Omental fat pad (tissue), 4 donors: ENCODE data around the gene NSMF. TPM values are rescaled to one million over a fixed set of nuclear protein-coding genes. Genes with fewer than 3 reads are reported as not detected.

Source experiments
- ATAC-seq: fragments of 150-250 bp; one replicate; pipeline ENCODE4 v1.9.1; 2016; ENCODE audit warnings: mild to moderate bottlenecking, moderate library complexity; ENCODE audit not compliant: low FRiP score
- DNase-seq: peaks from one replicate; pipeline ENCODE4 v3.0.0-alpha.2; 2019; ENCODE audit warnings: low spot score
- total RNA-seq, 4 donors: library from RNA; depleted of rRNA; stranded (reverse); fragments of >200 nt; gene quantifications; one replicate each; pipeline ENCODE4 v1.1.0, GENCODE V29; 2016
- TF ChIP-seq, protein P1 (sequence below), 3 donors: fragments of 450-650 bp; IDR thresholded peaks; one replicate each; pipeline ENCODE4 v1.5.1; 2016 to 2017; ENCODE audit warnings: antibody characterized with exemption in 3 of 3, mild to moderate bottlenecking in 3 of 3, moderate library complexity in 2 of 3

Gene NSMF
- total RNA-seq, 4 donors from 2014 or later: 29.6 to 59.9 (median 31.5) TPM

DNA sequence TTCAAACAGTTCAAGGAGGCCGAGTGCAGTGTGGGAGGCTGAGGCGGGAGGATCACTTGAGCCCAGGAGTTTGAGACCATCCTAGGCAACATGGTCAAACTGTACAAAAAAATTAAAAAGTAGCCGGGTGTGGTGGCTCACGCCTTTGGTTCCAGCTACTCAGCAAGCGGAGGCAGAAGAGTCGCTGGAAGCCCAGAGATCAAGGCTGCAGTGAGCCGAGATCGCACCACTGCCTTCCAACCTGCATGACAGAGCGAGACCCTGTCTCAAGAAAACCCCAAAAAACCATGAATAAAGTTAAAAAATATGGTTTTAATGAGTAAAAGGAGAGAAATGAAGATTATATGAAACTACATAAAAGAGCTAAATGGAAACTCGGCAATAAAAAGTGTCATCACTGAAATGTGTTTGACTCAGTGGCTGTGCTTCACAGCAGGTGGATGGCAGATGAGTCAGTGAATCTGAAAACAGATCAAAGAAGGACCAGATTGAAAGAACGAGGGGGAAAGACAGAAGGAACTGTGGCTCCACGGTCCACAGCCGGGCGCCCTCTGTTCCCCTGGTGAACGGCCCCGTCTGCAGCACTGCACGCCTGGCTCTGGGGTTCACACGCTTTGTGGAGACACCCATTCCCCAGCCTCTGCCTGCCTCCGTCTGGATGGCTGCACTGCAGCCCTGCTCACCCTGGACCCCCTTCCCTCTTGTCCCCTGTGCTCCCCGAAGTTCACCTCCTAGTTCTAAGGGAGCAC, 61.3 kb downstream of the NSMF start:
- TF ChIP-seq, protein P1, sequence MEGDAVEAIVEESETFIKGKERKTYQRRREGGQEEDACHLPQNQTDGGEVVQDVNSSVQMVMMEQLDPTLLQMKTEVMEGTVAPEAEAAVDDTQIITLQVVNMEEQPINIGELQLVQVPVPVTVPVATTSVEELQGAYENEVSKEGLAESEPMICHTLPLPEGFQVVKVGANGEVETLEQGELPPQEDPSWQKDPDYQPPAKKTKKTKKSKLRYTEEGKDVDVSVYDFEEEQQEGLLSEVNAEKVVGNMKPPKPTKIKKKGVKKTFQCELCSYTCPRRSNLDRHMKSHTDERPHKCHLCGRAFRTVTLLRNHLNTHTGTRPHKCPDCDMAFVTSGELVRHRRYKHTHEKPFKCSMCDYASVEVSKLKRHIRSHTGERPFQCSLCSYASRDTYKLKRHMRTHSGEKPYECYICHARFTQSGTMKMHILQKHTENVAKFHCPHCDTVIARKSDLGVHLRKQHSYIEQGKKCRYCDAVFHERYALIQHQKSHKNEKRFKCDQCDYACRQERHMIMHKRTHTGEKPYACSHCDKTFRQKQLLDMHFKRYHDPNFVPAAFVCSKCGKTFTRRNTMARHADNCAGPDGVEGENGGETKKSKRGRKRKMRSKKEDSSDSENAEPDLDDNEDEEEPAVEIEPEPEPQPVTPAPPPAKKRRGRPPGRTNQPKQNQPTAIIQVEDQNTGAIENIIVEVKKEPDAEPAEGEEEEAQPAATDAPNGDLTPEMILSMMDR (IDR thresholded peaks at IDR 0.05): no peak
- DNase-seq (no peak), ATAC-seq (no peak)

Other genes starting within 250 kb of the NSMF start
- 1 to 10 TPM in 1 of 4 donors, under 1 TPM in 2, not detected in 1; 0.65 to 1.0 (median 0.72) TPM for gene RNF208, start 237.1 kb downstream of the NSMF start, total RNA-seq
- gene CYSRT1, start 234.2 kb downstream of the NSMF start, total RNA-seq: under 1 TPM in 3 of 4 donors, not detected in 1; 0.36 to 0.65 (median 0.38) TPM
- gene RNF224, start 231.8 kb downstream of the NSMF start, total RNA-seq: under 1 TPM in 1 of 4 donors, not detected in 3; 0.19 TPM
- gene SLC34A3, start 228.4 kb downstream of the NSMF start, total RNA-seq: not detected
- 100 to 1,000 TPM; 197 to 452 (median 288) TPM for gene TUBB4B, start 218.0 kb downstream of the NSMF start, total RNA-seq
- gene STPG3, start 208.0 kb downstream of the NSMF start, total RNA-seq: under 1 TPM in 1 of 4 donors, not detected in 3; 0.56 TPM
- 10 to 100 TPM; 22.2 to 42.8 (median 34.2) TPM for gene NELFB, start 204.0 kb downstream of the NSMF start, total RNA-seq
- 10 to 100 TPM in 3 of 4 donors, 1 to 10 TPM in 1; 9.8 to 17.7 (median 11.6) TPM for gene TOR4A, start 181.6 kb downstream of the NSMF start, total RNA-seq
- gene NRARP, start 157.1 kb downstream of the NSMF start, total RNA-seq: 10 to 100 TPM in 1 of 4 donors, 1 to 10 TPM in 3; 4.6 to 12.3 (median 7.2) TPM
- gene EXD3, start 36.2 kb downstream of the NSMF start, total RNA-seq: 10 to 100 TPM in 3 of 4 donors, 1 to 10 TPM in 1; 8.3 to 18.3 (median 10.5) TPM
- 1 to 10 TPM in 3 of 4 donors, under 1 TPM in 1; 0.84 to 3.8 (median 2.1) TPM for gene NOXA1, start 35.9 kb downstream of the NSMF start, total RNA-seq
- gene ENTPD8, start 18.0 kb downstream of the NSMF start, total RNA-seq: not detected
- 10 to 100 TPM in 3 of 4 donors, 1 to 10 TPM in 1; 7.1 to 23.1 (median 13.9) TPM for gene PNPLA7, start 91.1 kb upstream of the NSMF start, total RNA-seq
- 10 to 100 TPM; 41.2 to 82.9 (median 66.6) TPM for gene MRPL41, start 92.5 kb upstream of the NSMF start, total RNA-seq
- gene DPH7, start 119.6 kb upstream of the NSMF start, total RNA-seq: 10 to 100 TPM; 14.4 to 40.5 (median 29.1) TPM
- 10 to 100 TPM in 3 of 4 donors, 1 to 10 TPM in 1; 9.5 to 22.1 (median 11.7) TPM for gene ZMYND19, start 131.2 kb upstream of the NSMF start, total RNA-seq
- gene ARRDC1, start 146.4 kb upstream of the NSMF start, total RNA-seq: 10 to 100 TPM; 23.4 to 39.2 (median 33.3) TPM
- 100 to 1,000 TPM in 1 of 4 donors, 10 to 100 TPM in 3; 57.6 to 103 (median 76.8) TPM for gene EHMT1, start 159.7 kb upstream of the NSMF start, total RNA-seq